HepG2 (cell line): ENCODE data around the gene GRAP. TPM values are rescaled to one million over a fixed set of nuclear protein-coding genes. Genes with fewer than 3 reads are reported as not detected.
A peak's percentile ranks its signal among the peaks of the same experiment; 100 is the strongest.

Experiments used
- ATAC-seq: fragments of 200-7000 bp; cut with Tn5 transposase; 3 replicates; pipeline ENCODE4 v1.9.1; 2020; ENCODE audit warnings: mild to moderate bottlenecking, moderate library complexity
- BruUV-seq: library from RNA; stranded (reverse); fragments of 400-500 nt; replicated peaks from 2 replicates; lab custom pipeline; 2021; lab: Mats Ljungman, UMichigan
- CTCF ChIA-PET: fragments of 300-600 bp; formaldehyde crosslinking; extraction: SDS; loops from one replicate; lab custom pipeline; 2021; ENCODE audit warnings: low total read pairs, inconsistent platforms, low intra/inter-chr PET ratio; lab: Yijun Ruan, JAX
- POLR2A ChIA-PET: fragments of 350-600 bp; sonication (Branson Sonifier 250); formaldehyde crosslinking; loops from one replicate; lab custom pipeline; 2020; ENCODE audit warnings: antibody characterized with exemption, inconsistent platforms; lab: Yijun Ruan, JAX
- DNase-seq: peaks from one replicate; pipeline ENCODE4 v3.0.0-alpha.2; 2015; ENCODE audit warnings: low spot score
- FAIRE-seq: peaks from 3 replicates; lab custom pipeline; 2011; peaks lifted over from hg19 to GRCh38; lab: Jason Lieb, UNC
- H2AFZ ChIP-seq: one replicate; pipeline ENCODE4 v1.6.1; 2011; ENCODE audit warnings: low read length, inconsistent platforms
- H3K27ac ChIP-seq: fragments of 300-600 bp; 3 replicates; pipeline ENCODE4 v1.8.0; 2011; ENCODE audit warnings: mixed run types, mild to moderate bottlenecking, mixed read lengths, low read length, inconsistent platforms; ENCODE audit not compliant: insufficient read depth; ENCODE audit errors: extremely low read length
- H3K27me3 ChIP-seq, 2 experiments: fragments of 200-600 bp in 1 of 2; 2 replicates in 1 of 2; 3 replicates in 1 of 2; pipeline versions ENCODE4 v1.6.0 to v1.8.0; 2011; ENCODE audit warnings: low read length in 2 of 2, mild to moderate bottlenecking in 2 of 2, moderate library complexity in 2 of 2, inconsistent platforms in 1 of 2; ENCODE audit not compliant: insufficient read depth in 2 of 2, control insufficient read depth in 1 of 2
- H3K36me3 ChIP-seq, 2 experiments: fragments of 200-600 bp in 1 of 2; replicated peaks in 1 of 2; 2 replicates in 1 of 2; 3 replicates in 1 of 2; pipeline versions ENCODE4 v1.5.1 to v1.8.0; 2011; ENCODE audit warnings: low read length in 2 of 2, inconsistent platforms in 1 of 2; ENCODE audit not compliant: insufficient read depth in 2 of 2, control insufficient read depth in 1 of 2
- H3K4me1 ChIP-seq: 2 replicates; pipeline ENCODE4 v1.5.1; 2012; ENCODE audit warnings: low read length, inconsistent platforms; ENCODE audit not compliant: insufficient read depth
- H3K4me2 ChIP-seq: 2 replicates; pipeline ENCODE4 v1.6.0; 2011; ENCODE audit warnings: low read depth, low read length, inconsistent platforms
- H3K4me3 ChIP-seq, 3 experiments: fragments of 200-600 bp in 1 of 3; sonication (generic), shearing (Covaris generic) in 1 of 3; replicated peaks in 1 of 3; 2 replicates each; pipeline ENCODE4 v1.5.1; 2011 to 2016; ENCODE audit warnings: low read length in 3 of 3, inconsistent platforms in 2 of 3, low read depth in 2 of 3, mild to moderate bottlenecking in 2 of 3, control low read depth in 1 of 3, mixed read lengths in 1 of 3; ENCODE audit not compliant: insufficient read depth in 1 of 3
- H3K79me2 ChIP-seq: one replicate; pipeline ENCODE4 v1.6.1; 2011; ENCODE audit warnings: low read length, inconsistent platforms; ENCODE audit not compliant: insufficient read depth
- H3K9ac ChIP-seq: 2 replicates; pipeline ENCODE4 v1.6.0; 2011; ENCODE audit warnings: mild to moderate bottlenecking, low read depth, low read length, inconsistent platforms; ENCODE audit not compliant: insufficient read depth
- H3K9me3 ChIP-seq: 2 replicates; pipeline ENCODE4 v1.5.1; 2012; ENCODE audit warnings: mild to moderate bottlenecking, low read length
- H4K20me1 ChIP-seq: 2 replicates; pipeline ENCODE4 v1.6.0; 2011; ENCODE audit warnings: inconsistent platforms, mild to moderate bottlenecking, low read length, moderate library complexity; ENCODE audit not compliant: insufficient read depth
- CBFB ChIP-seq: sonication (generic); formaldehyde crosslinking; IDR thresholded peaks from 2 replicates; pipeline ENCODE4 v1.4.0; 2020; ENCODE audit warnings: missing genetic modification reagents
- HNF4A ChIP-seq: sonication (generic); formaldehyde crosslinking; IDR thresholded peaks from 2 replicates; pipeline ENCODE4 v1.4.0; 2020; ENCODE audit warnings: missing genetic modification reagents
- HNRNPUL1 ChIP-seq: fragments of 200-400 bp; formaldehyde crosslinking; IDR thresholded peaks from 2 replicates; pipeline ENCODE4 v1.6.1; 2017; ENCODE audit warnings: low read depth, mild to moderate bottlenecking, low read length, moderate library complexity
- MYC ChIP-seq: sonication (generic); formaldehyde crosslinking; IDR thresholded peaks from 2 replicates; pipeline ENCODE4 v1.9.0; 2021; ENCODE audit warnings: missing genetic modification reagents, borderline replicate concordance
- NCOA1 ChIP-seq: sonication (generic); formaldehyde crosslinking; IDR thresholded peaks from 2 replicates; pipeline ENCODE4 v1.9.0; 2021; ENCODE audit warnings: missing genetic modification reagents
- NR2F6 ChIP-seq, 2 experiments: IDR thresholded peaks; 2 replicates each; pipeline ENCODE4 v1.6.1; 2016; ENCODE audit warnings: antibody characterized with exemption in 1 of 2, mild to moderate bottlenecking in 1 of 2
- POLR2AphosphoS2 ChIP-seq: IDR thresholded peaks from 2 replicates; pipeline ENCODE4 v1.6.1; 2011; ENCODE audit warnings: low read depth, low read length, improper control_type of control experiment
- RFX1 ChIP-seq: fragments of 450-650 bp; IDR thresholded peaks from 2 replicates; pipeline ENCODE4 v1.6.1; 2017
- ZNF225 ChIP-seq: sonication (generic); formaldehyde crosslinking; IDR thresholded peaks from 2 replicates; pipeline ENCODE4 v1.4.0; 2020; ENCODE audit warnings: mild to moderate bottlenecking, missing genetic modification reagents
- WGBS: methylation state at CpG from one replicate; pipeline ENCODE4 v1.1.6; 2017; ENCODE audit warnings: low lambda C conversion rate; 5-methylcytosine and 5-hydroxymethylcytosine counted together
- in situ Hi-C: cut with HindIII; loops from 2 replicates; pipeline ENCODE4 v1.10.0; 2017; ENCODE audit warnings: low pct_unique_long_range_greater_than_20kb; ENCODE audit not compliant: extremely low pct_ligation_motif_present
- intact Hi-C: fragments of 100-400 bp; cut with micrococcal nuclease; formaldehyde crosslinking; loops from one replicate; pipeline ENCODE4 v1.10.0; 2022; ENCODE audit not compliant: unreplicated experiment
- polyA plus RNA-seq, 8 experiments: library from polyadenylated mRNA; depleted of rRNA in 3 of 8; stranded (reverse) in 7 of 8; unstranded in 1 of 8; fragments of >200 nt; fragmentation: Illumina TruSeq in 4 of 8; extraction: Trizol in 4 of 8; gene quantifications; 2 replicates each; pipeline versions ENCODE4 v1.2.1 to v1.2.3, GENCODE V29; 2011 to 2016; ENCODE audit warnings: low read depth in 4 of 8, missing spikeins in 1 of 8, mixed read lengths in 1 of 8; ENCODE audit not compliant: insufficient read depth in 1 of 8
- total RNA-seq, 5 experiments: library from RNA; depleted of rRNA; stranded (reverse); fragments of >200 nt; fragmentation: Illumina TruSeq; extraction: Trizol; gene quantifications; 2 replicates each; pipeline ENCODE4 v1.2.3, GENCODE V29; 2016; ENCODE audit warnings: low read depth in 1 of 5
- TF ChIP-seq, protein P1 (sequence below), 2 experiments: sonication (generic) in 1 of 2; formaldehyde crosslinking in 1 of 2; IDR thresholded peaks; 2 replicates each; pipeline versions ENCODE4 v1.4.0 to v1.6.1; 2016 to 2020; ENCODE audit warnings: borderline replicate concordance in 1 of 2, low read depth in 1 of 2, mild to moderate bottlenecking in 1 of 2, missing genetic modification reagents in 1 of 2
- TF ChIP-seq, protein P2 (sequence below): sonication (generic); formaldehyde crosslinking; IDR thresholded peaks from 2 replicates; pipeline ENCODE4 v1.5.1; 2020; ENCODE audit warnings: mild to moderate bottlenecking, missing genetic modification reagents, borderline replicate concordance
- TF ChIP-seq, protein P3 (sequence below): IDR thresholded peaks from 2 replicates; pipeline ENCODE4 v1.6.1; 2016; ENCODE audit warnings: mild to moderate bottlenecking

GRAP gene
- total and polyA plus RNA-seq, 2 of the 13 experiments (the other 11 are each of a cell fraction or from before 2014, with no cell fraction given), result 0.77 to 1.7 TPM

DNA sequence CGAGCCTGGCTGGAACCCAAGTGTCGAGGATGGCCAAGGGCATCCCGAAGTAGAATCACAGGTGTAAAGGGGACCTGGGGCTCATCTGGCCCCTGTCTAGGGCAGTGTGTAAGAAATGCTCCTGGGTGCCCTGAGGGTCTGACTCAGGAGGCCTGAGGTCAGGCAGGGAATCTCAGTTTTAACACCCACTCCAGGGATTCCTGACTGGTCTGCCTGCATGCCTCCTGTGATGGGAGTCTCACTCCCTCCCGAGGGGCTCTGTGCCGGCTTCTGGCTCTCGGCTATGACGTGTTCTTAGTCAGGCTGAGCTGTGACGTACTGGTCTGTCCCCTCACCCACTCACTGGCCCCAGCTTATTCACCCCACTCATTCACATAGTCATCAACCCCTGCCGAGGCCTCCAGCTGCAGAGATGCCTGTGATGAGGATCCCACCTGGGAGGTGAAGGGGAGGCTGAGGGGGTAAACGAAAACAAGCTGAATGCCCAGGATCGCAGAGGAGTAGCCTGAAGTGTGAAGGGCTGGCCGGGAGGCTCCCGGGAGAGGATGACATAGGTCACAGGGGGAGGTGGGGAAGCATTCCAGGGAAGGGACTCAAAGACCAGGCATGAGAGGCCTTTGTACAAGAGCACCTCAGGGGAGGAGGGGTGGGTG lies 65.9 kb downstream of the GRAP start:
- peak; percentile 49 for FAIRE-seq
- peak; percentile 60 for DNase-seq
- Histone ChIP-seq H2AFZ (no peak overlapping the region), H3K4me1 (peaks cover 51% of the 10 kb centered on the region), H3K27ac (peak overlapping the region; percentile 88), H3K4me3 (no peak overlapping the region), H3K9ac (peak overlapping the region; percentile 62; the same call in 1 of the 2 replicates), H3K36me3 (peaks cover 27 to 64% of the 10 kb centered on the region in 2 experiments; a peak in 4 of 5 replicates), H3K4me2 (peak overlapping the region; percentile 45), H3K79me2 (no peaks in the 10 kb centered on the region), H3K27me3 (no peaks in the 10 kb centered on the region), H4K20me1 (no peaks in the 10 kb centered on the region), H3K9me3 (no peaks in the 10 kb centered on the region)
- intact Hi-C loops (no loop called here), in situ Hi-C loops (no loop called here)
- peak; percentile 31 for ATAC-seq
- WGBS, result 27% methylated on average over 5 of the region's 13 CpGs
- CTCF ChIA-PET, result no interaction called here
- POLR2A ChIA-PET, result interaction anchor here (1.0 to 3.4 kb wide), 5 partner anchors 9 to 25 kb away, joined by 3 to 22 read pairs (median 6); partner anchors contain the start of gene FAM83G
- BruUV-seq, result no TSS peak
- TF ChIP-seq, protein P1, sequence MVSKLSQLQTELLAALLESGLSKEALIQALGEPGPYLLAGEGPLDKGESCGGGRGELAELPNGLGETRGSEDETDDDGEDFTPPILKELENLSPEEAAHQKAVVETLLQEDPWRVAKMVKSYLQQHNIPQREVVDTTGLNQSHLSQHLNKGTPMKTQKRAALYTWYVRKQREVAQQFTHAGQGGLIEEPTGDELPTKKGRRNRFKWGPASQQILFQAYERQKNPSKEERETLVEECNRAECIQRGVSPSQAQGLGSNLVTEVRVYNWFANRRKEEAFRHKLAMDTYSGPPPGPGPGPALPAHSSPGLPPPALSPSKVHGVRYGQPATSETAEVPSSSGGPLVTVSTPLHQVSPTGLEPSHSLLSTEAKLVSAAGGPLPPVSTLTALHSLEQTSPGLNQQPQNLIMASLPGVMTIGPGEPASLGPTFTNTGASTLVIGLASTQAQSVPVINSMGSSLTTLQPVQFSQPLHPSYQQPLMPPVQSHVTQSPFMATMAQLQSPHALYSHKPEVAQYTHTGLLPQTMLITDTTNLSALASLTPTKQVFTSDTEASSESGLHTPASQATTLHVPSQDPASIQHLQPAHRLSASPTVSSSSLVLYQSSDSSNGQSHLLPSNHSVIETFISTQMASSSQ (IDR thresholded peaks at IDR 0.05; ENCODE audit: low read depth), result no peak
- TF ChIP-seq, protein P1 (CRISPR knock-in tag; IDR thresholded peaks at IDR 0.05; ENCODE audit: borderline replicate concordance), result no peak
- TF ChIP-seq, protein P2, sequence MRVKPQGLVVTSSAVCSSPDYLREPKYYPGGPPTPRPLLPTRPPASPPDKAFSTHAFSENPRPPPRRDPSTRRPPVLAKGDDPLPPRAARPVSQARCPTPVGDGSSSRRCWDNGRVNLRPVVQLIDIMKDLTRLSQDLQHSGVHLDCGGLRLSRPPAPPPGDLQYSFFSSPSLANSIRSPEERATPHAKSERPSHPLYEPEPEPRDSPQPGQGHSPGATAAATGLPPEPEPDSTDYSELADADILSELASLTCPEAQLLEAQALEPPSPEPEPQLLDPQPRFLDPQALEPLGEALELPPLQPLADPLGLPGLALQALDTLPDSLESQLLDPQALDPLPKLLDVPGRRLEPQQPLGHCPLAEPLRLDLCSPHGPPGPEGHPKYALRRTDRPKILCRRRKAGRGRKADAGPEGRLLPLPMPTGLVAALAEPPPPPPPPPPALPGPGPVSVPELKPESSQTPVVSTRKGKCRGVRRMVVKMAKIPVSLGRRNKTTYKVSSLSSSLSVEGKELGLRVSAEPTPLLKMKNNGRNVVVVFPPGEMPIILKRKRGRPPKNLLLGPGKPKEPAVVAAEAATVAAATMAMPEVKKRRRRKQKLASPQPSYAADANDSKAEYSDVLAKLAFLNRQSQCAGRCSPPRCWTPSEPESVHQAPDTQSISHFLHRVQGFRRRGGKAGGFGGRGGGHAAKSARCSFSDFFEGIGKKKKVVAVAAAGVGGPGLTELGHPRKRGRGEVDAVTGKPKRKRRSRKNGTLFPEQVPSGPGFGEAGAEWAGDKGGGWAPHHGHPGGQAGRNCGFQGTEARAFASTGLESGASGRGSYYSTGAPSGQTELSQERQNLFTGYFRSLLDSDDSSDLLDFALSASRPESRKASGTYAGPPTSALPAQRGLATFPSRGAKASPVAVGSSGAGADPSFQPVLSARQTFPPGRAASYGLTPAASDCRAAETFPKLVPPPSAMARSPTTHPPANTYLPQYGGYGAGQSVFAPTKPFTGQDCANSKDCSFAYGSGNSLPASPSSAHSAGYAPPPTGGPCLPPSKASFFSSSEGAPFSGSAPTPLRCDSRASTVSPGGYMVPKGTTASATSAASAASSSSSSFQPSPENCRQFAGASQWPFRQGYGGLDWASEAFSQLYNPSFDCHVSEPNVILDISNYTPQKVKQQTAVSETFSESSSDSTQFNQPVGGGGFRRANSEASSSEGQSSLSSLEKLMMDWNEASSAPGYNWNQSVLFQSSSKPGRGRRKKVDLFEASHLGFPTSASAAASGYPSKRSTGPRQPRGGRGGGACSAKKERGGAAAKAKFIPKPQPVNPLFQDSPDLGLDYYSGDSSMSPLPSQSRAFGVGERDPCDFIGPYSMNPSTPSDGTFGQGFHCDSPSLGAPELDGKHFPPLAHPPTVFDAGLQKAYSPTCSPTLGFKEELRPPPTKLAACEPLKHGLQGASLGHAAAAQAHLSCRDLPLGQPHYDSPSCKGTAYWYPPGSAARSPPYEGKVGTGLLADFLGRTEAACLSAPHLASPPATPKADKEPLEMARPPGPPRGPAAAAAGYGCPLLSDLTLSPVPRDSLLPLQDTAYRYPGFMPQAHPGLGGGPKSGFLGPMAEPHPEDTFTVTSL (CRISPR knock-in tag), result no peak
- TF ChIP-seq ZNF225 (CRISPR knock-in tag) (no peak), RFX1 (no peak), POLR2AphosphoS2 (no peak), NCOA1 (CRISPR knock-in tag) (no peak), HNF4A (CRISPR knock-in tag) (peak; percentile 25; the same call in 1 of the 2 replicates), HNRNPUL1 (no peak), MYC (0 out of 2 replicates have a peak, but pooled peaks have one; percentile 10), NR2F6 (IDR thresholded peaks at IDR 0.05) (no peak), NR2F6 (CRISPR knock-in tag; IDR thresholded peaks at IDR 0.05) (0 out of 2 replicates have a peak, but pooled peaks have one; percentile 13), CBFB (CRISPR knock-in tag) (0 out of 2 replicates have a peak, but pooled peaks have one; percentile 14)
- TF ChIP-seq, protein P3, sequence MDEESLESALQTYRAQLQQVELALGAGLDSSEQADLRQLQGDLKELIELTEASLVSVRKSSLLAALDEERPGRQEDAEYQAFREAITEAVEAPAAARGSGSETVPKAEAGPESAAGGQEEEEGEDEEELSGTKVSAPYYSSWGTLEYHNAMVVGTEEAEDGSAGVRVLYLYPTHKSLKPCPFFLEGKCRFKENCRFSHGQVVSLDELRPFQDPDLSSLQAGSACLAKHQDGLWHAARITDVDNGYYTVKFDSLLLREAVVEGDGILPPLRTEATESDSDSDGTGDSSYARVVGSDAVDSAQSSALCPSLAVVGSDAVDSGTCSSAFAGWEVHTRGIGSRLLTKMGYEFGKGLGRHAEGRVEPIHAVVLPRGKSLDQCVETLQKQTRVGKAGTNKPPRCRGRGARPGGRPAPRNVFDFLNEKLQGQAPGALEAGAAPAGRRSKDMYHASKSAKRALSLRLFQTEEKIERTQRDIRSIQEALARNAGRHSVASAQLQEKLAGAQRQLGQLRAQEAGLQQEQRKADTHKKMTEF (CRISPR knock-in tag), result no peak
